ENCODE data around the gene TSHR.

GRCh38 chr14:80978403-80978802 is 23.0 kb downstream of the TSHR start:
- TF ChIP-seq CTCF (IDR thresholded peaks at IDR 0.05) (no peak), ZFX (IDR thresholded peaks at IDR 0.05; ENCODE audit: borderline replicate concordance) (no peak)
